Stimulated activated CD8-positive, alpha-beta memory T cell treated with anti-CD3 and anti-CD28 coated beads, Interleukin-7, amount 100 ng/mL, for 4 hours (primary cell): ENCODE results near the gene NTN3.
A peak's percentile ranks its signal among the peaks of the same experiment; 100 is the strongest.

Experiments used
- DNase-seq, 2 donors: peaks; one replicate each; pipeline ENCODE4 v3.0.0-alpha.2; 2020; ENCODE audit warnings: low read depth in 2 of 2

NTN3 gene

GRCh38 chr16:2466667-2467527, 4.2 kb upstream of the NTN3 start:
- DNase-seq, result no peak

GRCh38 chr16:2467528-2468232, 3.4 kb upstream of the NTN3 start:
- no peak for DNase-seq

GRCh38 chr16:2468233-2468724, 2.8 kb upstream of the NTN3 start:
- no peak for DNase-seq

GRCh38 chr16:2468725-2469398, 2.2 kb upstream of the NTN3 start:
- no peak for DNase-seq

GRCh38 chr16:2469399-2470233, 1.5 kb upstream of the NTN3 start:
- no peak for DNase-seq

- DNase-seq, result no peak
These were observed 879 bp upstream of the NTN3 start for GRCh38 chr16:2470234-2470601.

- DNase-seq, result no peak
These were observed 488 bp upstream of the NTN3 start for GRCh38 chr16:2470603-2471015.

- no peak for DNase-seq
These were observed 773 bp downstream of the NTN3 start for GRCh38 chr16:2471653-2472487.

GRCh38 chr16:2472488-2472864, 1.4 kb downstream of the NTN3 start:
- no peak for DNase-seq

- no peak for DNase-seq
These were observed 1.9 kb downstream of the NTN3 start for GRCh38 chr16:2472885-2473445.

GRCh38 chr16:2473446-2473926, 2.4 kb downstream of the NTN3 start:
- DNase-seq, result peak in 1 of 2 donors; percentile 37

- DNase-seq, result peak; percentile 26 to 58
These were observed 3.1 kb downstream of the NTN3 start for GRCh38 chr16:2473999-2474876.

GRCh38 chr16:2474877-2475412, 3.8 kb downstream of the NTN3 start, which contains the start of gene TBC1D24:
TSS of gene TBC1D24 (plus strand) at chr16:2475127. CDS start at chr16:2496149, 21,022 bp downstream.
- peak; percentile 43 to 80 for DNase-seq

- DNase-seq, result peak in 1 of 2 donors; percentile 44
These were observed 4.6 kb downstream of the NTN3 start for GRCh38 chr16:2475413-2476344.

GRCh38 chr16:2476345-2476720, 5.2 kb downstream of the NTN3 start:
- no peak for DNase-seq

GRCh38 chr16:2476741-2477140, 5.6 kb downstream of the NTN3 start:
- no peak for DNase-seq

GRCh38 chr16:2477327-2477726, 6.2 kb downstream of the NTN3 start:
- DNase-seq, result no peak

- no peak for DNase-seq
These were observed 7.2 kb downstream of the NTN3 start for GRCh38 chr16:2478279-2478678.
